GM23338 (cell line): ENCODE data around the gene MECP2. TPM values are rescaled to one million over a fixed set of nuclear protein-coding genes. Genes with fewer than 3 reads are reported as not detected.

Experiments
- ATAC-seq: fragments of 200-7000 bp; cut with Tn5 transposase; 3 replicates; pipeline ENCODE4 v1.9.1; 2020
- DNase-seq: peaks from one replicate; pipeline ENCODE4 v3.0.0-alpha.2; 2015; ENCODE audit warnings: low spot score
- H2AFZ ChIP-seq: fragments of 200-600 bp; sonication (generic); 2 replicates; pipeline ENCODE4 v1.8.0; 2016; ENCODE audit warnings: antibody characterized with exemption, mild to moderate bottlenecking, moderate library complexity
- H3F3A ChIP-seq: fragments of 200-600 bp; sonication (generic); replicated peaks from 2 replicates; pipeline ENCODE4 v1.8.0; 2017; ENCODE audit warnings: antibody characterized with exemption, mixed run types, low read depth
- H3K27ac ChIP-seq: fragments of 200-600 bp; sonication (generic); 2 replicates; pipeline ENCODE4 v1.6.1; 2016; ENCODE audit warnings: low read depth
- H3K27me3 ChIP-seq: fragments of 200-600 bp; sonication (generic); 2 replicates; pipeline ENCODE4 v1.8.0; 2016; ENCODE audit warnings: mild to moderate bottlenecking, mixed run types, moderate library complexity; ENCODE audit not compliant: insufficient read depth
- H3K36me3 ChIP-seq: fragments of 200-600 bp; sonication (generic); 2 replicates; pipeline ENCODE4 v1.8.0; 2016; ENCODE audit warnings: mild to moderate bottlenecking; ENCODE audit not compliant: insufficient read depth
- H3K4me1 ChIP-seq: fragments of 200-600 bp; sonication (generic); 2 replicates; pipeline ENCODE4 v1.8.0; 2016; ENCODE audit warnings: mild to moderate bottlenecking, moderate library complexity; ENCODE audit not compliant: insufficient read depth
- H3K4me2 ChIP-seq: fragments of 200-600 bp; sonication (generic); 2 replicates; pipeline ENCODE4 v1.7.1; 2017; ENCODE audit warnings: mixed run types
- H3K4me3 ChIP-seq: fragments of 200-600 bp; sonication (generic); 2 replicates; pipeline ENCODE4 v1.6.1; 2016; ENCODE audit warnings: mixed run types
- H3K79me2 ChIP-seq: fragments of 200-600 bp; sonication (generic); replicated peaks from 2 replicates; pipeline ENCODE4 v1.8.0; 2017; ENCODE audit warnings: mild to moderate bottlenecking; ENCODE audit not compliant: insufficient read depth
- H3K9me2 ChIP-seq: fragments of 200-600 bp; sonication (generic); 2 replicates; pipeline ENCODE4 v1.8.0; 2017; ENCODE audit not compliant: insufficient read depth
- H4K20me1 ChIP-seq: fragments of 200-600 bp; sonication (generic); replicated peaks from 2 replicates; pipeline ENCODE4 v1.8.0; 2017; ENCODE audit warnings: mild to moderate bottlenecking; ENCODE audit not compliant: insufficient read depth
- H3K27ac Mint-ChIP-seq: 2 replicates; pipeline ENCODE4 v1.8.0; 2020; ENCODE audit warnings: inconsistent platforms, mild to moderate bottlenecking, moderate library complexity, mixed read lengths
- H3K27me3 Mint-ChIP-seq: 3 replicates; pipeline ENCODE4 v1.8.0; 2022; ENCODE audit warnings: low read depth, mild to moderate bottlenecking, moderate library complexity, mixed read lengths, inconsistent platforms; ENCODE audit not compliant: insufficient read depth, poor library complexity
- H3K36me3 Mint-ChIP-seq: 3 replicates; pipeline ENCODE4 v1.8.0; 2021; ENCODE audit warnings: low read depth, mild to moderate bottlenecking, inconsistent platforms, moderate library complexity, mixed read lengths
- H3K4me1 Mint-ChIP-seq: 3 replicates; pipeline ENCODE4 v1.8.0; 2020; ENCODE audit warnings: mild to moderate bottlenecking, inconsistent platforms, mixed read lengths
- H3K4me3 Mint-ChIP-seq: 3 replicates; pipeline ENCODE4 v1.8.0; 2021; ENCODE audit warnings: moderate library complexity, mild to moderate bottlenecking, inconsistent platforms, mixed read lengths
- H3K9me3 Mint-ChIP-seq: 3 replicates; pipeline ENCODE4 v1.8.0; 2020; ENCODE audit warnings: moderate library complexity, mild to moderate bottlenecking, inconsistent platforms, mixed read lengths
- CREB1 ChIP-seq: fragments of 250-450 bp; sonication (Bioruptor Pico); IDR thresholded peaks from 2 replicates; pipeline ENCODE4 v1.5.0; 2020; ENCODE audit warnings: low read depth, mild to moderate bottlenecking, moderate library complexity
- EZH2 ChIP-seq: fragments of 200-600 bp; sonication (generic); IDR thresholded peaks from one replicate; pipeline ENCODE4 v1.8.0; 2017; ENCODE audit warnings: antibody characterized with exemption, mild to moderate bottlenecking, low read depth; ENCODE audit not compliant: unreplicated experiment
- EZH2phosphoT487 ChIP-seq: fragments of 200-600 bp; sonication (generic); IDR thresholded peaks from one replicate; pipeline ENCODE4 v1.8.1; 2018; ENCODE audit warnings: antibody characterized with exemption; ENCODE audit not compliant: unreplicated experiment
- JUNB ChIP-seq: IDR thresholded peaks from one replicate; pipeline ENCODE4 v1.6.1; 2016; ENCODE audit warnings: antibody characterized with exemption; ENCODE audit not compliant: unreplicated experiment
- NANOG ChIP-seq: IDR thresholded peaks from 2 replicates; pipeline ENCODE4 v1.6.1; 2016; ENCODE audit warnings: antibody characterized with exemption, borderline replicate concordance
- POLR2AphosphoS5 ChIP-seq: IDR thresholded peaks from 2 replicates; pipeline ENCODE4 v1.6.1; 2016; ENCODE audit warnings: antibody characterized with exemption, low read depth
- ZNF114 ChIP-seq: fragments of 250-450 bp; sonication (Bioruptor Pico); IDR thresholded peaks from 2 replicates; pipeline ENCODE4 v1.5.0; 2020; ENCODE audit warnings: mild to moderate bottlenecking, moderate library complexity
- ZNF331 ChIP-seq: fragments of 250-450 bp; sonication (Bioruptor Pico); IDR thresholded peaks from 2 replicates; pipeline ENCODE4 v1.5.0; 2020; ENCODE audit warnings: low read depth, mild to moderate bottlenecking, moderate library complexity
- polyA plus RNA-seq: library from polyadenylated mRNA; unstranded; fragments of >200 nt; fragmentation: Nextera tagmentation; extraction: Ambion mirVana; gene quantifications from 2 replicates; pipeline ENCODE4 v1.2.1, GENCODE V29; 2016
- total RNA-seq: library from RNA; depleted of rRNA; stranded (reverse); fragments of >200 nt; shearing (Covaris generic); gene quantifications from 2 replicates; pipeline ENCODE4 v1.2.3, GENCODE V29; 2014
- TF ChIP-seq, protein P1 (sequence below): fragments of 250-450 bp; sonication (Bioruptor Pico); IDR thresholded peaks from 2 replicates; pipeline ENCODE4 v1.5.0; 2020; ENCODE audit warnings: mild to moderate bottlenecking, moderate library complexity
- TF ChIP-seq, protein P2 (sequence below): IDR thresholded peaks from one replicate; pipeline ENCODE4 v1.6.1; 2018; ENCODE audit warnings: antibody characterized with exemption; ENCODE audit not compliant: unreplicated experiment
- TF ChIP-seq, protein P3 (sequence below), 2 experiments: fragments of 200-600 bp in 1 of 2; sonication (generic) in 1 of 2; conservative IDR thresholded peaks; 2 replicates each; pipeline versions ENCODE4 v1.5.1 to v1.6.1; 2016 to 2017; ENCODE audit warnings: antibody characterized with exemption in 2 of 2, low read depth in 2 of 2, mild to moderate bottlenecking in 2 of 2, moderate library complexity in 1 of 2
- TF ChIP-seq, protein P4 (sequence below): IDR thresholded peaks from 2 replicates; pipeline ENCODE4 v1.6.1; 2016; ENCODE audit warnings: antibody characterized with exemption

MECP2 gene
- total and polyA plus RNA-seq, 2 experiments from 2014 or later: 27.7 to 32.7 TPM

DNA sequence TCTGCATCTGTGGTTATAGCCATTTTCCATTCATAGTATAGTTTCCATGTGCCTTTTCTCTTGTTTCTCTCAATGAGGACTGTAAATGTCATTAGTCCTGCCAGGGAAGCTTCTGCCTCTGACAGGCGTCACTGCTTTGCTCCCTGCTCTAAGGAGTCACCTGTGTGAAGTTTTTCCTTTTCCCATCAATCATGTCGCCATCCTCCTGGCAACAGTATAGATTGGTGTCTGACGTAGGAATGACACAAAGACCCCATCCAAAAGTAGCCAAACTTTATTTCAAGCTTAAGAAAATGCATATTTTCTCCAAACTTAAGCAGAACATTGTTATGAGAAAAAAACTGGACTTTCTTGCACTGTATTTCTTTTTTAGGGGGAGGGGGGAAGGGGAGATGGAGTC lies 23.1 kb upstream of the MECP2 start:
- Histone ChIP-seq H3K4me2 (no peak overlapping the region), H3K36me3 (no peaks in the 10 kb centered on the region), H4K20me1 (no peaks in the 10 kb centered on the region), H3K4me3 (no peak overlapping the region), H3K9me2 (no peaks in the 10 kb centered on the region), H3K79me2 (no peaks in the 10 kb centered on the region), H3K27ac (no peak overlapping the region), H3F3A (no peaks in the 10 kb centered on the region), H2AFZ (no peak overlapping the region), H3K27me3 (no peaks in the 10 kb centered on the region), H3K4me1 (no peaks in the 10 kb centered on the region)
- H3K4me1 Mint-ChIP-seq: peaks cover 4% of the 10 kb centered on the region; the same call in 2 of the 3 replicates
- H3K9me3 Mint-ChIP-seq: no peaks in the 10 kb centered on the region; the same call in 2 of the 3 replicates
- H3K27me3 Mint-ChIP-seq: peaks cover 1% of the 10 kb centered on the region
- no peaks in the 10 kb centered on the region for H3K36me3 Mint-ChIP-seq
- ATAC-seq (no peak), DNase-seq (no peak)
- no peak overlapping the region for H3K27ac Mint-ChIP-seq
- TF ChIP-seq ZNF114 (CRISPR knock-in tag) (no peak), EZH2 (no peak), CREB1 (CRISPR knock-in tag) (no peak), JUNB (no peak), NANOG (no peak), POLR2AphosphoS5 (no peak), ZNF331 (CRISPR knock-in tag) (no peak), EZH2phosphoT487 (no peak)
- TF ChIP-seq, protein P1, sequence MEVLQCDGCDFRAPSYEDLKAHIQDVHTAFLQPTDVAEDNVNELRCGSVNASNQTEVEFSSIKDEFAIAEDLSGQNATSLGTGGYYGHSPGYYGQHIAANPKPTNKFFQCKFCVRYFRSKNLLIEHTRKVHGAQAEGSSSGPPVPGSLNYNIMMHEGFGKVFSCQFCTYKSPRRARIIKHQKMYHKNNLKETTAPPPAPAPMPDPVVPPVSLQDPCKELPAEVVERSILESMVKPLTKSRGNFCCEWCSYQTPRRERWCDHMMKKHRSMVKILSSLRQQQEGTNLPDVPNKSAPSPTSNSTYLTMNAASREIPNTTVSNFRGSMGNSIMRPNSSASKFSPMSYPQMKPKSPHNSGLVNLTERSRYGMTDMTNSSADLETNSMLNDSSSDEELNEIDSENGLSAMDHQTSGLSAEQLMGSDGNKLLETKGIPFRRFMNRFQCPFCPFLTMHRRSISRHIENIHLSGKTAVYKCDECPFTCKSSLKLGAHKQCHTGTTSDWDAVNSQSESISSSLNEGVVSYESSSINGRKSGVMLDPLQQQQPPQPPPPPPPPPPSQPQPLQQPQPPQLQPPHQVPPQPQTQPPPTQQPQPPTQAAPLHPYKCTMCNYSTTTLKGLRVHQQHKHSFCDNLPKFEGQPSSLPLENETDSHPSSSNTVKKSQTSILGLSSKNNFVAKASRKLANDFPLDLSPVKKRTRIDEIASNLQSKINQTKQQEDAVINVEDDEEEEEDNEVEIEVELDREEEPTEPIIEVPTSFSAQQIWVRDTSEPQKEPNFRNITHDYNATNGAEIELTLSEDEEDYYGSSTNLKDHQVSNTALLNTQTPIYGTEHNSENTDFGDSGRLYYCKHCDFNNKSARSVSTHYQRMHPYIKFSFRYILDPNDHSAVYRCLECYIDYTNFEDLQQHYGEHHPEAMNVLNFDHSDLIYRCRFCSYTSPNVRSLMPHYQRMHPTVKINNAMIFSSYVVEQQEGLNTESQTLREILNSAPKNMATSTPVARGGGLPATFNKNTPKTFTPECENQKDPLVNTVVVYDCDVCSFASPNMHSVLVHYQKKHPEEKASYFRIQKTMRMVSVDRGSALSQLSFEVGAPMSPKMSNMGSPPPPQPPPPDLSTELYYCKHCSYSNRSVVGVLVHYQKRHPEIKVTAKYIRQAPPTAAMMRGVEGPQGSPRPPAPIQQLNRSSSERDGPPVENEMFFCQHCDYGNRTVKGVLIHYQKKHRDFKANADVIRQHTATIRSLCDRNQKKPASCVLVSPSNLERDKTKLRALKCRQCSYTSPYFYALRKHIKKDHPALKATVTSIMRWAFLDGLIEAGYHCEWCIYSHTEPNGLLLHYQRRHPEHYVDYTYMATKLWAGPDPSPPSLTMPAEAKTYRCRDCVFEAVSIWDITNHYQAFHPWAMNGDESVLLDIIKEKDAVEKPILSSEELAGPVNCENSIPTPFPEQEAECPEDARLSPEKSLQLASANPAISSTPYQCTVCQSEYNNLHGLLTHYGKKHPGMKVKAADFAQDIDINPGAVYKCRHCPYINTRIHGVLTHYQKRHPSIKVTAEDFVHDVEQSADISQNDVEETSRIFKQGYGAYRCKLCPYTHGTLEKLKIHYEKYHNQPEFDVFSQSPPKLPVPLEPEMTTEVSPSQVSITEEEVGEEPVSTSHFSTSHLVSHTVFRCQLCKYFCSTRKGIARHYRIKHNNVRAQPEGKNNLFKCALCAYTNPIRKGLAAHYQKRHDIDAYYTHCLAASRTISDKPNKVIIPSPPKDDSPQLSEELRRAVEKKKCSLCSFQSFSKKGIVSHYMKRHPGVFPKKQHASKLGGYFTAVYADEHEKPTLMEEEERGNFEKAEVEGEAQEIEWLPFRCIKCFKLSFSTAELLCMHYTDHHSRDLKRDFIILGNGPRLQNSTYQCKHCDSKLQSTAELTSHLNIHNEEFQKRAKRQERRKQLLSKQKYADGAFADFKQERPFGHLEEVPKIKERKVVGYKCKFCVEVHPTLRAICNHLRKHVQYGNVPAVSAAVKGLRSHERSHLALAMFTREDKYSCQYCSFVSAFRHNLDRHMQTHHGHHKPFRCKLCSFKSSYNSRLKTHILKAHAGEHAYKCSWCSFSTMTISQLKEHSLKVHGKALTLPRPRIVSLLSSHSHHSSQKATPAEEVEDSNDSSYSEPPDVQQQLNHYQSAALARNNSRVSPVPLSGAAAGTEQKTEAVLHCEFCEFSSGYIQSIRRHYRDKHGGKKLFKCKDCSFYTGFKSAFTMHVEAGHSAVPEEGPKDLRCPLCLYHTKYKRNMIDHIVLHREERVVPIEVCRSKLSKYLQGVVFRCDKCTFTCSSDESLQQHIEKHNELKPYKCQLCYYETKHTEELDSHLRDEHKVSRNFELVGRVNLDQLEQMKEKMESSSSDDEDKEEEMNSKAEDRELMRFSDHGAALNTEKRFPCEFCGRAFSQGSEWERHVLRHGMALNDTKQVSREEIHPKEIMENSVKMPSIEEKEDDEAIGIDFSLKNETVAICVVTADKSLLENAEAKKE (CRISPR knock-in tag): no peak
- TF ChIP-seq, protein P2, sequence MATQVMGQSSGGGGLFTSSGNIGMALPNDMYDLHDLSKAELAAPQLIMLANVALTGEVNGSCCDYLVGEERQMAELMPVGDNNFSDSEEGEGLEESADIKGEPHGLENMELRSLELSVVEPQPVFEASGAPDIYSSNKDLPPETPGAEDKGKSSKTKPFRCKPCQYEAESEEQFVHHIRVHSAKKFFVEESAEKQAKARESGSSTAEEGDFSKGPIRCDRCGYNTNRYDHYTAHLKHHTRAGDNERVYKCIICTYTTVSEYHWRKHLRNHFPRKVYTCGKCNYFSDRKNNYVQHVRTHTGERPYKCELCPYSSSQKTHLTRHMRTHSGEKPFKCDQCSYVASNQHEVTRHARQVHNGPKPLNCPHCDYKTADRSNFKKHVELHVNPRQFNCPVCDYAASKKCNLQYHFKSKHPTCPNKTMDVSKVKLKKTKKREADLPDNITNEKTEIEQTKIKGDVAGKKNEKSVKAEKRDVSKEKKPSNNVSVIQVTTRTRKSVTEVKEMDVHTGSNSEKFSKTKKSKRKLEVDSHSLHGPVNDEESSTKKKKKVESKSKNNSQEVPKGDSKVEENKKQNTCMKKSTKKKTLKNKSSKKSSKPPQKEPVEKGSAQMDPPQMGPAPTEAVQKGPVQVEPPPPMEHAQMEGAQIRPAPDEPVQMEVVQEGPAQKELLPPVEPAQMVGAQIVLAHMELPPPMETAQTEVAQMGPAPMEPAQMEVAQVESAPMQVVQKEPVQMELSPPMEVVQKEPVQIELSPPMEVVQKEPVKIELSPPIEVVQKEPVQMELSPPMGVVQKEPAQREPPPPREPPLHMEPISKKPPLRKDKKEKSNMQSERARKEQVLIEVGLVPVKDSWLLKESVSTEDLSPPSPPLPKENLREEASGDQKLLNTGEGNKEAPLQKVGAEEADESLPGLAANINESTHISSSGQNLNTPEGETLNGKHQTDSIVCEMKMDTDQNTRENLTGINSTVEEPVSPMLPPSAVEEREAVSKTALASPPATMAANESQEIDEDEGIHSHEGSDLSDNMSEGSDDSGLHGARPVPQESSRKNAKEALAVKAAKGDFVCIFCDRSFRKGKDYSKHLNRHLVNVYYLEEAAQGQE: no peak
- TF ChIP-seq, protein P3, sequence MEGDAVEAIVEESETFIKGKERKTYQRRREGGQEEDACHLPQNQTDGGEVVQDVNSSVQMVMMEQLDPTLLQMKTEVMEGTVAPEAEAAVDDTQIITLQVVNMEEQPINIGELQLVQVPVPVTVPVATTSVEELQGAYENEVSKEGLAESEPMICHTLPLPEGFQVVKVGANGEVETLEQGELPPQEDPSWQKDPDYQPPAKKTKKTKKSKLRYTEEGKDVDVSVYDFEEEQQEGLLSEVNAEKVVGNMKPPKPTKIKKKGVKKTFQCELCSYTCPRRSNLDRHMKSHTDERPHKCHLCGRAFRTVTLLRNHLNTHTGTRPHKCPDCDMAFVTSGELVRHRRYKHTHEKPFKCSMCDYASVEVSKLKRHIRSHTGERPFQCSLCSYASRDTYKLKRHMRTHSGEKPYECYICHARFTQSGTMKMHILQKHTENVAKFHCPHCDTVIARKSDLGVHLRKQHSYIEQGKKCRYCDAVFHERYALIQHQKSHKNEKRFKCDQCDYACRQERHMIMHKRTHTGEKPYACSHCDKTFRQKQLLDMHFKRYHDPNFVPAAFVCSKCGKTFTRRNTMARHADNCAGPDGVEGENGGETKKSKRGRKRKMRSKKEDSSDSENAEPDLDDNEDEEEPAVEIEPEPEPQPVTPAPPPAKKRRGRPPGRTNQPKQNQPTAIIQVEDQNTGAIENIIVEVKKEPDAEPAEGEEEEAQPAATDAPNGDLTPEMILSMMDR (conservative IDR thresholded peaks at IDR 0.05; ENCODE audit: low read depth in 2 of 2): no peak
- TF ChIP-seq, protein P4, sequence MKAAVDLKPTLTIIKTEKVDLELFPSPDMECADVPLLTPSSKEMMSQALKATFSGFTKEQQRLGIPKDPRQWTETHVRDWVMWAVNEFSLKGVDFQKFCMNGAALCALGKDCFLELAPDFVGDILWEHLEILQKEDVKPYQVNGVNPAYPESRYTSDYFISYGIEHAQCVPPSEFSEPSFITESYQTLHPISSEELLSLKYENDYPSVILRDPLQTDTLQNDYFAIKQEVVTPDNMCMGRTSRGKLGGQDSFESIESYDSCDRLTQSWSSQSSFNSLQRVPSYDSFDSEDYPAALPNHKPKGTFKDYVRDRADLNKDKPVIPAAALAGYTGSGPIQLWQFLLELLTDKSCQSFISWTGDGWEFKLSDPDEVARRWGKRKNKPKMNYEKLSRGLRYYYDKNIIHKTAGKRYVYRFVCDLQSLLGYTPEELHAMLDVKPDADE: no peak
- H3K4me3 Mint-ChIP-seq: no peak overlapping the region
